Calu3 (cell line): ENCODE results near the gene RNF167. TPM values are rescaled to one million over a fixed set of nuclear protein-coding genes. Genes with fewer than 3 reads are reported as not detected.

ENCODE experiments used
- BruUV-seq: library from RNA; stranded (reverse); fragments of 400-500 nt; replicated peaks from 2 replicates; lab custom pipeline; 2021; lab: Mats Ljungman, UMichigan
- CTCF ChIA-PET: fragments of 300-600 bp; sonication (Branson Sonifier 250); formaldehyde crosslinking; loops from one replicate; lab custom pipeline; 2022; ENCODE audit warnings: antibody characterized with exemption; lab: Charles Lee
- DNase-seq: peaks from one replicate; pipeline ENCODE4 v3.0.0; 2022
- H3K27ac Mint-ChIP-seq: one replicate; pipeline ENCODE4 v1.8.0; 2022; ENCODE audit warnings: mixed read lengths; ENCODE audit not compliant: unreplicated experiment
- H3K27me3 Mint-ChIP-seq: one replicate; pipeline ENCODE4 v1.8.0; 2022; ENCODE audit warnings: mixed read lengths; ENCODE audit not compliant: unreplicated experiment
- H3K36me3 Mint-ChIP-seq: one replicate; pipeline ENCODE4 v1.8.0; 2022; ENCODE audit warnings: mild to moderate bottlenecking, moderate library complexity, mixed read lengths; ENCODE audit not compliant: insufficient read depth, unreplicated experiment
- H3K4me1 Mint-ChIP-seq: one replicate; pipeline ENCODE4 v1.8.0; 2022; ENCODE audit warnings: mild to moderate bottlenecking, low read depth, mixed read lengths; ENCODE audit not compliant: unreplicated experiment
- H3K4me3 Mint-ChIP-seq: one replicate; pipeline ENCODE4 v1.8.0; 2022; ENCODE audit warnings: mild to moderate bottlenecking, low read depth, moderate library complexity, mixed read lengths; ENCODE audit not compliant: unreplicated experiment
- H3K9me3 Mint-ChIP-seq: one replicate; pipeline ENCODE4 v1.8.0; 2022; ENCODE audit warnings: low read depth, mixed read lengths; ENCODE audit not compliant: unreplicated experiment
- CTCF ChIP-seq: fragments of 200-600 bp; IDR thresholded peaks from one replicate; pipeline ENCODE4 v1.8.0; 2022; ENCODE audit warnings: antibody characterized with exemption; ENCODE audit not compliant: unreplicated experiment
- intact Hi-C: fragments of 100-400 bp; cut with micrococcal nuclease; formaldehyde crosslinking; loops from one replicate; pipeline ENCODE4 v1.10.0; 2022; ENCODE audit not compliant: unreplicated experiment
- microRNA-seq: library from miRNA; unstranded; fragments of <30 nt; microRNA quantifications from one replicate; pipeline ENCODE4 v1.2.0, GENCODE V29; 2022
- total RNA-seq: library from RNA; stranded (reverse); gene quantifications from 2 replicates; pipeline ENCODE4 v1.2.3, GENCODE V29; 2022

Gene RNF167
- total RNA-seq, 1 experiment from 2014 or later: 65.2 TPM

- peaks cover 28% of the 10 kb centered on the region for H3K36me3 Mint-ChIP-seq
- H3K27me3 Mint-ChIP-seq: no peaks in the 10 kb centered on the region
- peaks cover 32% of the 10 kb centered on the region for H3K4me1 Mint-ChIP-seq
- peak overlapping the region; percentile 50 for H3K27ac Mint-ChIP-seq
- TSS peak; percentile 35 for BruUV-seq
- intact Hi-C loops: loop anchor here (10.0 kb wide), 1 partner anchor 73 kb away; no protein-coding TSS in a partner anchor
- no peaks in the 10 kb centered on the region for H3K9me3 Mint-ChIP-seq
- no peak for TF ChIP-seq CTCF
- CTCF ChIA-PET: interaction anchor here (1.4 to 2.4 kb wide), 3 partner anchors 17 to 79 kb away, joined by 3 to 8 read pairs (median 8); partner anchors contain the start of gene SPAG7
- no peak for DNase-seq
- H3K4me3 Mint-ChIP-seq: peak overlapping the region; percentile 92
Measured at GRCh38 chr17:4987767-4988567, 47.9 kb downstream of the RNF167 start.

- H3K4me1 Mint-ChIP-seq: peaks cover 7% of the 10 kb centered on the region
- peaks cover 22% of the 10 kb centered on the region for H3K36me3 Mint-ChIP-seq
- DNase-seq: no peak
- H3K9me3 Mint-ChIP-seq: no peaks in the 10 kb centered on the region
- BruUV-seq: no TSS peak
- intact Hi-C loops: no loop called here
- CTCF ChIA-PET: no interaction called here
- TF ChIP-seq CTCF: no peak
- H3K4me3 Mint-ChIP-seq: no peak overlapping the region
- no peak overlapping the region for H3K27ac Mint-ChIP-seq
- no peaks in the 10 kb centered on the region for H3K27me3 Mint-ChIP-seq
Measured at GRCh38 chr17:4994081-4994595, 54.1 kb downstream of the RNF167 start.

Small RNAs within 50 kb of the gene (microRNA-seq; reads per million reads assigned to microRNA genes)
- gene MIR6864 (not detected), gene MIR6865 (not detected)

Other genes with a start within 250 kb of the RNF167 start
- gene PELP1, start 236.1 kb upstream of the RNF167 start, total RNA-seq: 55.0 and 56.9 TPM in 2 replicates
- 21.1 and 27.6 TPM in 2 replicates for gene ARRB2, start 229.6 kb upstream of the RNF167 start, total RNA-seq
- gene MED11, start 208.8 kb upstream of the RNF167 start, total RNA-seq: 10.9 and 13.5 TPM in 2 replicates
- gene ZMYND15, start 200.4 kb upstream of the RNF167 start, total RNA-seq: 2.2 and 2.5 TPM in 2 replicates
- 73.1 and 77.6 TPM in 2 replicates for gene CXCL16, start 200.3 kb upstream of the RNF167 start, total RNA-seq
- gene TM4SF5, start 168.4 kb upstream of the RNF167 start, total RNA-seq: 0.54 and 0.56 TPM in 2 replicates
- 0.59 TPM in 1 of 2 replicates, not detected in the other for gene VMO1, start 153.9 kb upstream of the RNF167 start, total RNA-seq
- 0.71 and 0.76 TPM in 2 replicates for gene GLTPD2, start 151.3 kb upstream of the RNF167 start, total RNA-seq
- 121 and 132 TPM in 2 replicates for gene PSMB6, start 144.1 kb upstream of the RNF167 start, total RNA-seq
- gene PLD2, start 133.1 kb upstream of the RNF167 start, total RNA-seq: 11.0 and 13.0 TPM in 2 replicates
- gene MINK1, start 106.9 kb upstream of the RNF167 start, total RNA-seq: 86.8 and 106 TPM in 2 replicates
- 2.1 and 3.2 TPM in 2 replicates for gene C17orf107, start 40.7 kb upstream of the RNF167 start, total RNA-seq
- gene CHRNE, start 37.2 kb upstream of the RNF167 start, total RNA-seq: 0.19 TPM in 1 of 2 replicates, not detected in the other
- gene GP1BA, start 8.0 kb upstream of the RNF167 start, total RNA-seq: not detected in 2 replicates
- 37.7 and 38.4 TPM in 2 replicates for gene SLC25A11, start 222 bp upstream of the RNF167 start, total RNA-seq
- gene PFN1, start 8.3 kb downstream of the RNF167 start, total RNA-seq: 580 and 605 TPM in 2 replicates
- 12.3 and 12.9 TPM in 2 replicates for gene ENO3, start 10.9 kb downstream of the RNF167 start, total RNA-seq
- gene SPAG7, start 27.5 kb downstream of the RNF167 start, total RNA-seq: 34.3 and 34.9 TPM in 2 replicates
- 21.4 and 32.3 TPM in 2 replicates for gene CAMTA2, start 47.4 kb downstream of the RNF167 start, total RNA-seq
- gene INCA1, start 57.3 kb downstream of the RNF167 start, total RNA-seq: 0.54 TPM in 1 of 2 replicates, not detected in the other
- gene KIF1C, start 57.7 kb downstream of the RNF167 start, total RNA-seq: 65.9 and 69.4 TPM in 2 replicates
- gene SLC52A1, start 95.2 kb downstream of the RNF167 start, total RNA-seq: 0.34 TPM in 1 of 2 replicates, not detected in the other
- not detected in 2 replicates for gene ZFP3, start 138.2 kb downstream of the RNF167 start, total RNA-seq
- 7.1 and 8.4 TPM in 2 replicates for gene ZNF232, start 171.6 kb downstream of the RNF167 start, total RNA-seq
- not detected in 2 replicates for gene USP6, start 175.8 kb downstream of the RNF167 start, total RNA-seq